Endothelial cell of umbilical vein (primary cell): ENCODE data around the gene ATP13A5.

Experiments
- CTCF ChIP-seq, 2 donors: IDR thresholded peaks; 1 replicate in 1 of 2; 2 replicates in 1 of 2; pipeline ENCODE4 v1.5.1; 2011; ENCODE audit warnings: low read length in 2 of 2, mild to moderate bottlenecking in 2 of 2, moderate library complexity in 2 of 2, control low read depth in 1 of 2, inconsistent platforms in 1 of 2, low read depth in 1 of 2; ENCODE audit not compliant: insufficient read depth in 1 of 2; ENCODE audit errors: extremely low read depth in 1 of 2
- EZH2 ChIP-seq: IDR thresholded peaks from 2 replicates; pipeline ENCODE4 v1.6.1; 2012; ENCODE audit warnings: borderline replicate concordance, low read depth, mild to moderate bottlenecking, moderate library complexity, low read length, inconsistent platforms; ENCODE audit not compliant: severe bottlenecking
- MAX ChIP-seq: IDR thresholded peaks from 2 replicates; pipeline ENCODE4 v1.6.1; 2011; ENCODE audit not compliant: insufficient read depth, insufficient read length
- POLR2AphosphoS5 ChIP-seq: IDR thresholded peaks from 2 replicates; pipeline ENCODE4 v1.6.1; 2012; ENCODE audit warnings: low read depth, mild to moderate bottlenecking, control low read depth, low read length, moderate library complexity; ENCODE audit not compliant: insufficient read depth

GRCh38 chr3:193240850-193241706, 137.5 kb downstream of the ATP13A5 start, which contains the start of gene PLAAT1:
- no peak for TF ChIP-seq CTCF (IDR thresholded peaks at IDR 0.05; ENCODE audit: extremely low read depth in 1 of 2, insufficient read depth in 1 of 2, low read depth in 1 of 2, low read length in 2 of 2)
- TF ChIP-seq EZH2, result no peak
- peak; percentile 5 for TF ChIP-seq MAX
- TF ChIP-seq POLR2AphosphoS5, result no peak
